Measurements from ENCODE around the gene SORCS3. TPM values are rescaled to one million over a fixed set of nuclear protein-coding genes. Genes with fewer than 3 reads are reported as not detected.

The SORCS3 gene
- polyA plus RNA-seq, 1 donor from 2014 or later, result 9.8 TPM

DNA sequence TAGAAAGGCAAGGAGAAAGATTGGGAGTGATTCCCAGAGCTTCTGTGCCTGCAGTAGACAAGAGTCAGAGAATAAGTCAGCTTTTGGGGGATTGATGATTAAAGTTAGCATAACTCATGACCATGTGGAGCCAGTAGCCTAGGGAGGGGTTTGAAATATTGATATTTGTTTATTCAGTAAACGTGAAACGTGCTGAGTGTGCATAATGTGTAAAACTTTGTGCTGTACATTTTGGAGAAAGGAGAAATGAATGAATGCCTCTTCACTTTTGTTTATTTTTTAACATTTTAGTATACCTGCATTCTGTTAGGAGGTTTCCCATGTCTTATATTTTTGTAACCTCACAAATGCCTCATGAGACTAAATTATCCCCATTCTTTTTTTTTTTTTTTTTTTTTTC lies 272.3 kb downstream of the SORCS3 start:
- TF ChIP-seq EP300 (conservative IDR thresholded peaks at IDR 0.05; ENCODE audit: poor library complexity, severe bottlenecking), result no peak
- TF ChIP-seq POLR2AphosphoS5 (IDR thresholded peaks at IDR 0.05), result no peak
- no peak for TF ChIP-seq EZH2 (IDR thresholded peaks at IDR 0.05; ENCODE audit: borderline replicate concordance, insufficient read depth, low read length, poor library complexity, severe bottlenecking)
- TF ChIP-seq MXI1 (conservative IDR thresholded peaks at IDR 0.05; ENCODE audit: poor library complexity, severe bottlenecking), result no peak
- no peak for TF ChIP-seq CTCF (IDR thresholded peaks at IDR 0.05; ENCODE audit: poor library complexity, severe bottlenecking)
- TF ChIP-seq, protein P1, sequence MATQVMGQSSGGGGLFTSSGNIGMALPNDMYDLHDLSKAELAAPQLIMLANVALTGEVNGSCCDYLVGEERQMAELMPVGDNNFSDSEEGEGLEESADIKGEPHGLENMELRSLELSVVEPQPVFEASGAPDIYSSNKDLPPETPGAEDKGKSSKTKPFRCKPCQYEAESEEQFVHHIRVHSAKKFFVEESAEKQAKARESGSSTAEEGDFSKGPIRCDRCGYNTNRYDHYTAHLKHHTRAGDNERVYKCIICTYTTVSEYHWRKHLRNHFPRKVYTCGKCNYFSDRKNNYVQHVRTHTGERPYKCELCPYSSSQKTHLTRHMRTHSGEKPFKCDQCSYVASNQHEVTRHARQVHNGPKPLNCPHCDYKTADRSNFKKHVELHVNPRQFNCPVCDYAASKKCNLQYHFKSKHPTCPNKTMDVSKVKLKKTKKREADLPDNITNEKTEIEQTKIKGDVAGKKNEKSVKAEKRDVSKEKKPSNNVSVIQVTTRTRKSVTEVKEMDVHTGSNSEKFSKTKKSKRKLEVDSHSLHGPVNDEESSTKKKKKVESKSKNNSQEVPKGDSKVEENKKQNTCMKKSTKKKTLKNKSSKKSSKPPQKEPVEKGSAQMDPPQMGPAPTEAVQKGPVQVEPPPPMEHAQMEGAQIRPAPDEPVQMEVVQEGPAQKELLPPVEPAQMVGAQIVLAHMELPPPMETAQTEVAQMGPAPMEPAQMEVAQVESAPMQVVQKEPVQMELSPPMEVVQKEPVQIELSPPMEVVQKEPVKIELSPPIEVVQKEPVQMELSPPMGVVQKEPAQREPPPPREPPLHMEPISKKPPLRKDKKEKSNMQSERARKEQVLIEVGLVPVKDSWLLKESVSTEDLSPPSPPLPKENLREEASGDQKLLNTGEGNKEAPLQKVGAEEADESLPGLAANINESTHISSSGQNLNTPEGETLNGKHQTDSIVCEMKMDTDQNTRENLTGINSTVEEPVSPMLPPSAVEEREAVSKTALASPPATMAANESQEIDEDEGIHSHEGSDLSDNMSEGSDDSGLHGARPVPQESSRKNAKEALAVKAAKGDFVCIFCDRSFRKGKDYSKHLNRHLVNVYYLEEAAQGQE (IDR thresholded peaks at IDR 0.05; ENCODE audit: borderline replicate concordance), result no peak
- TF ChIP-seq TAF1 (IDR thresholded peaks at IDR 0.05; ENCODE audit: low read depth), result no peak
- TF ChIP-seq SMC3 (conservative IDR thresholded peaks at IDR 0.05; ENCODE audit: poor library complexity), result no peak
- TF ChIP-seq RAD21 (conservative IDR thresholded peaks at IDR 0.05), result no peak
- H3K4me3 ChIP-seq (ENCODE audit: low read length), result no peak overlapping the region
- H3F3A ChIP-seq (ENCODE audit: insufficient read depth, low read length, poor library complexity, severe bottlenecking), result no peaks in the 10 kb centered on the region
- H3K9me3 ChIP-seq (ENCODE audit: low read length), result no peaks in the 10 kb centered on the region
- no peaks in the 10 kb centered on the region for H3K36me3 ChIP-seq (ENCODE audit: insufficient read depth, low read length)
- H3K9me2 ChIP-seq (ENCODE audit: insufficient read depth, low read length), result no peaks in the 10 kb centered on the region
- H4K20me1 ChIP-seq (ENCODE audit: insufficient read depth), result no peaks in the 10 kb centered on the region
- H3K27ac ChIP-seq (ENCODE audit: low read length), result no peak overlapping the region
- H3K79me2 ChIP-seq (replicated peaks; ENCODE audit: insufficient read depth, low read length), result no peaks in the 10 kb centered on the region
- H2AFZ ChIP-seq (ENCODE audit: low read depth, low read length), result no peak overlapping the region
- no peak overlapping the region for H3K9ac ChIP-seq (ENCODE audit: low read length)
- no peaks in the 10 kb centered on the region for H3K27me3 ChIP-seq (ENCODE audit: insufficient read depth, low read depth, low read length)
- H3K4me2 ChIP-seq (ENCODE audit: low read length), result no peak overlapping the region

- H3F3A ChIP-seq (ENCODE audit: insufficient read depth, low read length, poor library complexity, severe bottlenecking), result no peaks in the 10 kb centered on the region
- no peaks in the 10 kb centered on the region for H4K20me1 ChIP-seq (ENCODE audit: insufficient read depth)
- no peak overlapping the region for H3K27ac ChIP-seq (ENCODE audit: low read length)
Observed at GRCh38 chr10:104920476-104920875, 279.4 kb downstream of the SORCS3 start.

More at GRCh38 chr10:104920476-104920875, 279.4 kb downstream of the SORCS3 start:
- H3K9me2 ChIP-seq (ENCODE audit: insufficient read depth, low read length), result no peaks in the 10 kb centered on the region
- no peak overlapping the region for H3K9ac ChIP-seq (ENCODE audit: low read length)
- no peaks in the 10 kb centered on the region for H3K36me3 ChIP-seq (ENCODE audit: insufficient read depth, low read length)
- no peaks in the 10 kb centered on the region for H3K79me2 ChIP-seq (replicated peaks; ENCODE audit: insufficient read depth, low read length)
- H3K27me3 ChIP-seq (ENCODE audit: insufficient read depth, low read depth, low read length), result no peaks in the 10 kb centered on the region
- H3K4me2 ChIP-seq (ENCODE audit: low read length), result no peak overlapping the region
- H3K9me3 ChIP-seq (ENCODE audit: low read length), result no peaks in the 10 kb centered on the region
- TF ChIP-seq MXI1 (conservative IDR thresholded peaks at IDR 0.05; ENCODE audit: poor library complexity, severe bottlenecking) (no peak), POLR2AphosphoS5 (IDR thresholded peaks at IDR 0.05) (no peak), SMC3 (conservative IDR thresholded peaks at IDR 0.05; ENCODE audit: poor library complexity) (no peak), CTCF (IDR thresholded peaks at IDR 0.05; ENCODE audit: poor library complexity, severe bottlenecking) (no peak), TAF1 (IDR thresholded peaks at IDR 0.05; ENCODE audit: low read depth) (no peak), RAD21 (conservative IDR thresholded peaks at IDR 0.05) (no peak)
- TF ChIP-seq, protein P1 (IDR thresholded peaks at IDR 0.05; ENCODE audit: borderline replicate concordance), result no peak
- H3K4me3 ChIP-seq (ENCODE audit: low read length), result no peak overlapping the region
- no peak overlapping the region for H2AFZ ChIP-seq (ENCODE audit: low read depth, low read length)
